ENCODE measurements around the gene DNAH2. TPM values are rescaled to one million over a fixed set of nuclear protein-coding genes. Genes with fewer than 3 reads are reported as not detected.

DNAH2 gene
- total and polyA plus RNA-seq, 11 donors, result 0.02 to 0.56 (median 0.05) TPM; not detected in 4

- Histone ChIP-seq H3K27me3 (no peaks in the 10 kb centered on the region), H3K27ac (no peak overlapping the region), H3K4me1 (no peaks in the 10 kb centered on the region), H3K4me3 (no peak overlapping the region), H3K36me3 (no peaks in the 10 kb centered on the region), H3K9me3 (no peaks in the 10 kb centered on the region)
- no peak for TF ChIP-seq POLR2A (IDR thresholded peaks at IDR 0.05)
- TF ChIP-seq CTCF (IDR thresholded peaks at IDR 0.05), result no peak
- 89 to 92% (median 90%) methylated on average over 20 of the region's 20 CpGs for WGBS, 4 donors
- intact Hi-C loops (cut with DNase I), result loop anchor here in 9 of 10 donors (2.0 to 10.0 kb wide), 15 partner anchors 29 to 234 kb away; partner anchors contain the start of genes CYB5D1 (in 1 of the 9), NAA38 (in 1 of the 9) and TMEM88 (in 1 of the 9)
- ATAC-seq, result no peak
- DNase-seq, result no peak
These were observed 106.0 kb downstream of the DNAH2 start for GRCh38 chr17:7823581-7824001.

GRCh38 chr17:7824021-7824924 is 106.7 kb downstream of the DNAH2 start:
- ATAC-seq (no peak), DNase-seq (no peak)
- no peak overlapping the region for H3K27ac ChIP-seq
- no peaks in the 10 kb centered on the region for H3K9me3 ChIP-seq
- H3K36me3 ChIP-seq, result no peaks in the 10 kb centered on the region
- H3K4me1 ChIP-seq, result no peaks in the 10 kb centered on the region
- no peak for TF ChIP-seq CTCF (IDR thresholded peaks at IDR 0.05)
- TF ChIP-seq POLR2A (IDR thresholded peaks at IDR 0.05), result no peak
- H3K27me3 ChIP-seq, result no peaks in the 10 kb centered on the region
- H3K4me3 ChIP-seq, result no peak overlapping the region
- intact Hi-C loops (cut with DNase I), result loop anchor here in 9 of 10 donors (2.0 to 10.0 kb wide), 11 partner anchors 33 to 233 kb away; partner anchors contain the start of genes CYB5D1 (in 1 of the 9), NAA38 (in 1 of the 9) and TMEM88 (in 1 of the 9)
- 84 to 87% (median 87%) methylated on average over 9 of the region's 9 CpGs for WGBS, 4 donors

- intact Hi-C loops (cut with DNase I), result loop anchor here in 3 of 10 donors (2.0 to 10.0 kb wide), 3 partner anchors 69 to 161 kb away; no protein-coding TSS in a partner anchor
- 36 to 42% (median 40%) methylated on average over 12 of the region's 12 CpGs for WGBS, 4 donors
- Histone ChIP-seq H3K27ac (no peak overlapping the region), H3K36me3 (no peaks in the 10 kb centered on the region), H3K4me3 (no peak overlapping the region), H3K27me3 (no peaks in the 10 kb centered on the region), H3K4me1 (no peaks in the 10 kb centered on the region), H3K9me3 (no peaks in the 10 kb centered on the region)
- ATAC-seq (no peak), DNase-seq (no peak)
- no peak for TF ChIP-seq POLR2A (IDR thresholded peaks at IDR 0.05)
- peak in 1 of 12 donors; percentile 15 for TF ChIP-seq CTCF (IDR thresholded peaks at IDR 0.05)
These were observed 107.9 kb downstream of the DNAH2 start for GRCh38 chr17:7825206-7825990.

GRCh38 chr17:7830616-7831015 is 113.1 kb downstream of the DNAH2 start:
- intact Hi-C loops (cut with DNase I), result no loop called here
- peaks cover 0 to 10% (median 6%) of the 10 kb centered on the region in 12 donors for H3K4me1 ChIP-seq
- H3K27ac ChIP-seq, result no peak overlapping the region
- no peak for TF ChIP-seq POLR2A (IDR thresholded peaks at IDR 0.05)
- TF ChIP-seq CTCF (IDR thresholded peaks at IDR 0.05), result no peak
- ATAC-seq (no peak), DNase-seq (no peak)
- H3K36me3 ChIP-seq, result no peaks in the 10 kb centered on the region
- 86 to 90% (median 89%) methylated on average over 8 of the region's 8 CpGs for WGBS, 4 donors
- no peaks in the 10 kb centered on the region for H3K27me3 ChIP-seq
- H3K9me3 ChIP-seq, result no peaks in the 10 kb centered on the region
- no peak overlapping the region for H3K4me3 ChIP-seq
